KMS-11 (cell line): ENCODE measurements around the gene PRSS56.

ENCODE experiments used
- H2AFZ ChIP-seq: fragments of 200-600 bp; sonication (generic); 2 replicates; pipeline ENCODE4 v1.6.1; 2016; ENCODE audit warnings: antibody characterized with exemption, mixed run types, low read depth
- H3K27ac ChIP-seq: fragments of 200-600 bp; sonication (generic); 2 replicates; pipeline ENCODE4 v1.6.1; 2016; ENCODE audit warnings: mild to moderate bottlenecking, mixed run types
- H3K27me3 ChIP-seq: fragments of 200-600 bp; sonication (generic); 2 replicates; pipeline ENCODE4 v1.6.1; 2017; ENCODE audit warnings: mild to moderate bottlenecking, low read depth, mixed run types, moderate library complexity; ENCODE audit not compliant: insufficient read depth
- H3K36me3 ChIP-seq: fragments of 200-600 bp; sonication (generic); 2 replicates; pipeline ENCODE4 v1.6.1; 2017; ENCODE audit warnings: mild to moderate bottlenecking, mixed run types; ENCODE audit not compliant: insufficient read depth
- H3K4me1 ChIP-seq: fragments of 200-600 bp; sonication (generic); 2 replicates; pipeline ENCODE4 v1.6.1; 2016; ENCODE audit warnings: mild to moderate bottlenecking, low read depth, mixed run types; ENCODE audit not compliant: poor library complexity, severe bottlenecking
- H3K4me2 ChIP-seq: fragments of 200-600 bp; sonication (generic); 2 replicates; pipeline ENCODE4 v1.7.0; 2016; ENCODE audit warnings: mild to moderate bottlenecking, mixed run types
- H3K4me3 ChIP-seq: fragments of 200-600 bp; sonication (generic); IDR thresholded peaks from 2 replicates; pipeline ENCODE4 v1.6.1; 2017; ENCODE audit warnings: low read depth, low read length, mixed read lengths; ENCODE audit not compliant: insufficient read depth
- H3K79me2 ChIP-seq: fragments of 200-600 bp; sonication (generic); 2 replicates; pipeline ENCODE4 v1.6.1; 2016; ENCODE audit warnings: low read depth, mixed run types; ENCODE audit not compliant: insufficient read depth
- H3K9ac ChIP-seq: fragments of 200-600 bp; sonication (generic); 2 replicates; pipeline ENCODE4 v1.6.1; 2016; ENCODE audit warnings: mild to moderate bottlenecking, mixed run types
- H4K20me1 ChIP-seq: fragments of 200-600 bp; sonication (generic); 2 replicates; pipeline ENCODE4 v1.6.1; 2016; ENCODE audit warnings: mild to moderate bottlenecking, mixed run types; ENCODE audit not compliant: insufficient read depth
- TF ChIP-seq, protein P1 (sequence below): fragments of 200-600 bp; sonication (generic); conservative IDR thresholded peaks from 2 replicates; pipeline ENCODE4 v1.6.1; 2017; ENCODE audit warnings: low read depth, mild to moderate bottlenecking, antibody characterized with exemption, low read length, moderate library complexity, mixed read lengths

Gene PRSS56

DNA sequence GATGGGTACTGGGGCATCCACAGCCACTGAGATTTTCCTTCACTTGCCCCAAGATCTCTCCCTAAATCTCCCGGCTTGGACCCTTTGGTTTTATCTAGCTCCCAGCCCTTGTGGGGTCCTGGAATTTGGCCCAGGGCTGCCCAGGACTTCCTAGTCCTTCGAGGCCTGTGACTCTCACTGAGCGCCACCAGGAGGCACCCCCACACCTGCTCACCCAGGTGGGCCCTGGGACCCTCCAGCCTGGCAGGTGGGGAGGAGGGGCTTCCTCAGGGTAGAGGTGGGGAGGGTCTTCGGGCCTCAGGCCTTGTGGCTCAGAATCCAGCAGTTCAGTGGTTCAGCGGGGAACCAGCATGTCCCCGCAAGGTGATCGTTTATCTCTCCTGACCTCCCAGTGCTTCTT is 11.9 kb upstream of the PRSS56 start:
- no peaks in the 10 kb centered on the region for H4K20me1 ChIP-seq
- TF ChIP-seq, protein P1, sequence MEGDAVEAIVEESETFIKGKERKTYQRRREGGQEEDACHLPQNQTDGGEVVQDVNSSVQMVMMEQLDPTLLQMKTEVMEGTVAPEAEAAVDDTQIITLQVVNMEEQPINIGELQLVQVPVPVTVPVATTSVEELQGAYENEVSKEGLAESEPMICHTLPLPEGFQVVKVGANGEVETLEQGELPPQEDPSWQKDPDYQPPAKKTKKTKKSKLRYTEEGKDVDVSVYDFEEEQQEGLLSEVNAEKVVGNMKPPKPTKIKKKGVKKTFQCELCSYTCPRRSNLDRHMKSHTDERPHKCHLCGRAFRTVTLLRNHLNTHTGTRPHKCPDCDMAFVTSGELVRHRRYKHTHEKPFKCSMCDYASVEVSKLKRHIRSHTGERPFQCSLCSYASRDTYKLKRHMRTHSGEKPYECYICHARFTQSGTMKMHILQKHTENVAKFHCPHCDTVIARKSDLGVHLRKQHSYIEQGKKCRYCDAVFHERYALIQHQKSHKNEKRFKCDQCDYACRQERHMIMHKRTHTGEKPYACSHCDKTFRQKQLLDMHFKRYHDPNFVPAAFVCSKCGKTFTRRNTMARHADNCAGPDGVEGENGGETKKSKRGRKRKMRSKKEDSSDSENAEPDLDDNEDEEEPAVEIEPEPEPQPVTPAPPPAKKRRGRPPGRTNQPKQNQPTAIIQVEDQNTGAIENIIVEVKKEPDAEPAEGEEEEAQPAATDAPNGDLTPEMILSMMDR, result no peak
- H3K27me3 ChIP-seq, result peaks cover 29% of the 10 kb centered on the region
- H3K36me3 ChIP-seq, result no peaks in the 10 kb centered on the region
- H2AFZ ChIP-seq, result no peak overlapping the region
- no peak overlapping the region for H3K9ac ChIP-seq
- no peak overlapping the region for H3K4me2 ChIP-seq
- H3K4me3 ChIP-seq, result no peak overlapping the region
- no peaks in the 10 kb centered on the region for H3K4me1 ChIP-seq
- no peak overlapping the region for H3K27ac ChIP-seq
- H3K79me2 ChIP-seq, result no peaks in the 10 kb centered on the region

DNA sequence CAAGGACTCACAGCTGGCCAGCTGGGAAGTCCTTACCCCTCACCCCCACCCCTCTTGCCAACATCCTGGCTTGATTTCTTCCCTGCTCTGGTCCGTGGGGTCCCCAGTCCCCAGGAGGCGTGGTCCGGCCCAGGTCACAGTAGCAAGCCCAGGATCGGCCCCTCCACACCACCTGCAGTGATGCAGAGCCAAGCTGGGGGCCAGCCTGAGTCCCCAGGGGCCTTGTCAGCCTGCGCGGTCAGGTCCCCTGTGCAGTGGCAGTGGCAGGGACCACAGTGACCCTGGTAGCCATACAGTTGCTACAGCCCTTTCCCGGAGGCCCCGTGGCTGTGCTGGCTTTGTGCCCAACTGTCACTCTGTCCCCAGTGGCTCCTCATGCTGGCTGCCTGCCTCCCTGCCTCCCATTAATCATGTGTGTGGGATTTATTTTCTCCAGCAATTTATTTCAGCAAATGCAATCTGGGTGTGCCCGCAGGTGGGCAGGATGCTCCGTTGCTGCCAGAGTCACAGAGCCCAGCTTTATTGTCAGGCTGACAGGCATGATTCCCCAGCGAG is 8.8 kb upstream of the PRSS56 start:
- no peak overlapping the region for H3K4me2 ChIP-seq
- TF ChIP-seq, protein P1, result no peak
- H2AFZ ChIP-seq, result no peak overlapping the region
- no peak overlapping the region for H3K4me3 ChIP-seq
- no peaks in the 10 kb centered on the region for H4K20me1 ChIP-seq
- no peaks in the 10 kb centered on the region for H3K36me3 ChIP-seq
- no peaks in the 10 kb centered on the region for H3K79me2 ChIP-seq
- H3K27ac ChIP-seq, result no peak overlapping the region
- no peak overlapping the region for H3K9ac ChIP-seq
- H3K27me3 ChIP-seq, result peaks cover 10% of the 10 kb centered on the region; the same call in 1 of the 2 replicates
- no peaks in the 10 kb centered on the region for H3K4me1 ChIP-seq

DNA sequence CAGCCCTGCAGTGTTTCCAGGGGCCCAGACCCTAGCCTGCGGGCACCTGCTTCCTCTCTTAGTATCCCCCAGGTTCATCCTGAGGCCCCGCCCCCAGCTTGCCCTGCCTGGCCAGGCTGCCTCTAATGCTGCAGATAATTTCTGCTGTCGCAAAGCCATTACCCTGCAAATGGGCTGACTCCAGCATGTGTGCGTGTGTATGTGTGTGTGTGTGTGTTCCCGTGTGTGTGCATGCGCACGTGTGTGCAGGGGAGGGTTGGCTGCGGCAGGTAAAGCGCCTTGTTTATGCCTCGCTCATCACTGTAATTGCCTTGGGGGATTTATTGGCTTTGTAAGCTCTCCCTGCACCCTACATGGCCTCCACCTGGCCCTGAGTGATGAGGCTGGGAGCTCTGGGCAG is 7.6 kb upstream of the PRSS56 start:
- Histone ChIP-seq H3K27ac (no peak overlapping the region), H3K4me3 (no peak overlapping the region), H3K27me3 (peaks cover 2% of the 10 kb centered on the region; the same call in 1 of the 2 replicates), H3K9ac (no peak overlapping the region), H3K4me2 (no peak overlapping the region), H2AFZ (no peak overlapping the region), H4K20me1 (no peaks in the 10 kb centered on the region), H3K4me1 (no peaks in the 10 kb centered on the region), H3K36me3 (no peaks in the 10 kb centered on the region), H3K79me2 (no peaks in the 10 kb centered on the region)
- TF ChIP-seq, protein P1, result no peak

DNA sequence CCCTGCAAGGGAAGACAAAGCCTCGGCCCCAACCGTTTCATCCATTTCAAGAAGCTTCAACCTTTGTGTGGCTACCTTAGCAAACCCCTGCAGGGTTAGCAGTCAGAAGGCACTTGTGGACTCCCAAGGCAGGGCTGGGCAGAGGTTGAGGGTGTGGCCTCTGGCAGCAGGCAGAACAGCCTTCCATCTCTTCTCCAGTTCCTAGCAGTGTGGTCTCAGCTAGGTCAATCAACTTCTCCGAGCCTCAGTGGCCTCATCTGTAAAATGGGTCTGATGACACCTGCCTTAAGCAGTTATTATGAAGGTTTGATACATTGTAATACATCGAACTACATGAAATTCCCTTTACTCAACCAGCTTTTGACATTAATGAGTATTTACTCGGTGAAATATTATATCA is 6.8 kb upstream of the PRSS56 start:
- H3K4me2 ChIP-seq, result no peak overlapping the region
- no peak overlapping the region for H3K4me3 ChIP-seq
- no peak overlapping the region for H3K9ac ChIP-seq
- H3K36me3 ChIP-seq, result no peaks in the 10 kb centered on the region
- H3K27me3 ChIP-seq, result 0 out of 2 replicates have a peak, but pooled peaks cover 2% of the 10 kb centered on the region
- H2AFZ ChIP-seq, result no peak overlapping the region
- TF ChIP-seq, protein P1, result no peak
- no peaks in the 10 kb centered on the region for H3K79me2 ChIP-seq
- H3K4me1 ChIP-seq, result no peaks in the 10 kb centered on the region
- no peak overlapping the region for H3K27ac ChIP-seq
- no peaks in the 10 kb centered on the region for H4K20me1 ChIP-seq
